ENCODE results near the gene GPR137B.
"Not testable (repeated sequence)": the region's sequence is repeated elsewhere in the genome, so short reads cannot be mapped to it uniquely, and the experiment has no call there.

Gene GPR137B

GRCh38 chr1:236173174-236173767, 30.9 kb downstream of the GPR137B start:
- DNase-seq (ENCODE audit: low spot score): no peak
- in situ Hi-C loops (cut with MboI; ENCODE audit: low sequenced_read_pairs, unreplicated experiment): no loop called here
- TF ChIP-seq, protein P1, sequence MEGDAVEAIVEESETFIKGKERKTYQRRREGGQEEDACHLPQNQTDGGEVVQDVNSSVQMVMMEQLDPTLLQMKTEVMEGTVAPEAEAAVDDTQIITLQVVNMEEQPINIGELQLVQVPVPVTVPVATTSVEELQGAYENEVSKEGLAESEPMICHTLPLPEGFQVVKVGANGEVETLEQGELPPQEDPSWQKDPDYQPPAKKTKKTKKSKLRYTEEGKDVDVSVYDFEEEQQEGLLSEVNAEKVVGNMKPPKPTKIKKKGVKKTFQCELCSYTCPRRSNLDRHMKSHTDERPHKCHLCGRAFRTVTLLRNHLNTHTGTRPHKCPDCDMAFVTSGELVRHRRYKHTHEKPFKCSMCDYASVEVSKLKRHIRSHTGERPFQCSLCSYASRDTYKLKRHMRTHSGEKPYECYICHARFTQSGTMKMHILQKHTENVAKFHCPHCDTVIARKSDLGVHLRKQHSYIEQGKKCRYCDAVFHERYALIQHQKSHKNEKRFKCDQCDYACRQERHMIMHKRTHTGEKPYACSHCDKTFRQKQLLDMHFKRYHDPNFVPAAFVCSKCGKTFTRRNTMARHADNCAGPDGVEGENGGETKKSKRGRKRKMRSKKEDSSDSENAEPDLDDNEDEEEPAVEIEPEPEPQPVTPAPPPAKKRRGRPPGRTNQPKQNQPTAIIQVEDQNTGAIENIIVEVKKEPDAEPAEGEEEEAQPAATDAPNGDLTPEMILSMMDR (IDR thresholded peaks at IDR 0.05; ENCODE audit: borderline replicate concordance, control extremely low read depth, extremely low read depth, insufficient read depth, missing control alignments): no peak

GRCh38 chr1:236175642-236176336, 33.5 kb downstream of the GPR137B start:
- in situ Hi-C loops (cut with MboI; ENCODE audit: low sequenced_read_pairs, unreplicated experiment): no loop called here
- TF ChIP-seq, protein P1 (IDR thresholded peaks at IDR 0.05; ENCODE audit: borderline replicate concordance, control extremely low read depth, extremely low read depth, insufficient read depth, missing control alignments): no peak
- DNase-seq (ENCODE audit: low spot score): peak; percentile 55

- no peak for DNase-seq (ENCODE audit: low spot score)
- TF ChIP-seq, protein P1 (IDR thresholded peaks at IDR 0.05; ENCODE audit: borderline replicate concordance, control extremely low read depth, extremely low read depth, insufficient read depth, missing control alignments): no peak
- in situ Hi-C loops (cut with MboI; ENCODE audit: low sequenced_read_pairs, unreplicated experiment): no loop called here
Measured at GRCh38 chr1:236176337-236177336, 34.3 kb downstream of the GPR137B start.

DNA sequence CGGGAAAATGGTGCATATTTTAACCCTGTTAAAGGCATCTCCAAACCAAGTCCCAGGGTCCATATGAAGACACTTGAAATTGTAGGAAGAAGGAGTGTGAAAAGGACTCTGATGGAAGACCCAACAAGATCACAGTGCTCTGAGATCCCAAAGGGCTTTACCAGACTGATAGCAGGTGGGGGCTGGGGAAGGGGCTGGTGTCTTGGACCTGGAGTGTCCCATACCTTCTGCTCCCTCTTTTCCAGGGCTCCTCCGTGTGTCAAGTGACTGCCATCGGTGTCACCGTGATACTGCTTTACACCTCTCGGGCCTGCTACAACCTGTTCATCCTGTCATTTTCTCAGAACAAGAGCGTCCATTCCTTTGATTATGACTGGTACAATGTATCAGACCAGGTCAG, 37.3 kb downstream of the GPR137B start:
- in situ Hi-C loops (cut with MboI; ENCODE audit: low sequenced_read_pairs, unreplicated experiment): no loop called here
- DNase-seq (ENCODE audit: low spot score): no peak
- TF ChIP-seq, protein P1 (IDR thresholded peaks at IDR 0.05; ENCODE audit: borderline replicate concordance, control extremely low read depth, extremely low read depth, insufficient read depth, missing control alignments): no peak

DNA sequence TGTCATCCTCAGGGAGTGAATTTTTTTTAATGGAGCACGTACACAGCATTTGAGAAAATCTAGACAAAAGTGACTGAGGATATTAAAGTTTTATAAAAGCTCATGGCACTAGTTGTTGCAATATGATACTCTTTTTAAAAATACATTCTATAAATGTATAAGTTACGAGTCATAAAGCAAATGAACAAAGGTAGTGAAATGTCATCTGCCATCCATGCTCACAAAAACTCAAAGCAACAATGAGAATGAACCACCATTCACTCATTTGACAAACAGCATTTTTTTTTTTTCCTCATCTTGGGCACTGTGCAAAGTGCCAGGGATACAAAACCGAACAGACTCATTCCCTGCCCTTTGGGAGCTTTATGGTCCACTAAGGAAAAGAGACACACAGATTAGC, 38.7 kb downstream of the GPR137B start:
- TF ChIP-seq, protein P1 (IDR thresholded peaks at IDR 0.05; ENCODE audit: borderline replicate concordance, control extremely low read depth, extremely low read depth, insufficient read depth, missing control alignments): no peak
- in situ Hi-C loops (cut with MboI; ENCODE audit: low sequenced_read_pairs, unreplicated experiment): no loop called here
- DNase-seq (ENCODE audit: low spot score): no peak

DNA sequence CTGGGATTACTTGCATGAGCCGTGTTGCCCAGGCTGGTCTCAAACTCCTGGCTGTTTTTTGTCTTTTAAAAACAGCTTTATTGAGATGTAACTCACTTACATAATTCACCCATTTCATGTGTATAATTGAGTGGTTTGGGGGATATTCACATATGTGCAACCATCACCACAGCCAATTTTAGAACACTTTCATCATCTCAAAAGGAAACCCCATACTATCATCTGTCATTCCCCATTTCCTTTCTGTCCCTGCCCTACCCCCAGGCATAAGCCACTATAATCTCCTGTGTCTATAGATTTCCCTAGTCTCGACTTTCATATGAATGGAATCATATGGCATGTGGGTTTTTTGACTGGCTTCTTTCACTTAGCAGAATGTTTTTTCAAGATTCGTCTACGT, 43.3 kb downstream of the GPR137B start:
- DNase-seq (ENCODE audit: low spot score): no peak
- TF ChIP-seq, protein P1 (IDR thresholded peaks at IDR 0.05; ENCODE audit: borderline replicate concordance, control extremely low read depth, extremely low read depth, insufficient read depth, missing control alignments): no peak
- in situ Hi-C loops (cut with MboI; ENCODE audit: low sequenced_read_pairs, unreplicated experiment): no loop called here

DNA sequence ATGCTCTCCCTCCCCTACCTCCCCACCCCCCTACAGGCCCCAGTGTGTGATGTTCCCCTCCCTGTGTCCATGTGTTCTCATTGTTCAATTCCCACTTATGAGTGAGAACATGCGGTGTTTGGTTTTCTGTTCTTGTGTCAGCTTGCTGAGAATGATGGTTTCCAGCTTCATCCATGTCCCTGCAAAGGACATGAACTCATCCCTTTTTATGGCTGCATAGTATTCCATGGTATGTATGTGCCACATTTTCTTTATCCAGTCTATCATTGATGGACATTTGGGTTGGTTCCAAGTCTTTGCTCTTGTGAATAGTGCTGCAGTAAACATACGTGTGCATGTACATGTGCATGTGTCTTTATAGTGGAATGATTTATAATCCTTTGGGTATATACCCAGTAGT, 44.1 kb downstream of the GPR137B start:
- DNase-seq (ENCODE audit: low spot score); in situ Hi-C loops (cut with MboI; ENCODE audit: low sequenced_read_pairs, unreplicated experiment): not testable (repeated sequence)

GRCh38 chr1:236188084-236188483, 45.7 kb downstream of the GPR137B start:
- DNase-seq (ENCODE audit: low spot score); in situ Hi-C loops (cut with MboI; ENCODE audit: low sequenced_read_pairs, unreplicated experiment): not testable (repeated sequence)

All from GM13976 (cell line).